ENCODE data around the gene RPS6KA4.
A peak's percentile ranks its signal among the peaks of the same experiment; 100 is the strongest.

The RPS6KA4 gene

GRCh38 chr11:64362339-64362738 lies 3.4 kb downstream of the RPS6KA4 start:
- no peak for DNase-seq (ENCODE audit: insufficient read length, low spot score)
- no peak for FAIRE-seq

GRCh38 chr11:64364435-64364834 lies 5.5 kb downstream of the RPS6KA4 start:
- DNase-seq (ENCODE audit: insufficient read length, low spot score): no peak
- no peak for FAIRE-seq

GRCh38 chr11:64364911-64365310 lies 5.9 kb downstream of the RPS6KA4 start:
- DNase-seq (ENCODE audit: insufficient read length, low spot score) (no peak), FAIRE-seq (no peak)

GRCh38 chr11:64366751-64367150 lies 7.8 kb downstream of the RPS6KA4 start:
- no peak for DNase-seq (ENCODE audit: insufficient read length, low spot score)
- FAIRE-seq: no peak

GRCh38 chr11:64367931-64368672 lies 9.1 kb downstream of the RPS6KA4 start:
- DNase-seq (ENCODE audit: insufficient read length, low spot score): no peak
- no peak for FAIRE-seq

- FAIRE-seq (no peak), DNase-seq (ENCODE audit: insufficient read length, low spot score) (no peak)
Observed at GRCh38 chr11:64368673-64369074, 9.7 kb downstream of the RPS6KA4 start.

GRCh38 chr11:64369440-64370421 lies 10.8 kb downstream of the RPS6KA4 start:
- FAIRE-seq (no peak), DNase-seq (ENCODE audit: insufficient read length, low spot score) (no peak)

GRCh38 chr11:64371201-64371600 lies 12.2 kb downstream of the RPS6KA4 start:
- FAIRE-seq: no peak
- DNase-seq (ENCODE audit: insufficient read length, low spot score): no peak

- DNase-seq (ENCODE audit: insufficient read length, low spot score) (no peak), FAIRE-seq (no peak)
Observed at GRCh38 chr11:64372021-64372420, 13.1 kb downstream of the RPS6KA4 start.

- no peak for DNase-seq (ENCODE audit: insufficient read length, low spot score)
- FAIRE-seq: no peak
Observed at GRCh38 chr11:64372802-64373597, 14.0 kb downstream of the RPS6KA4 start.

- no peak for FAIRE-seq
- no peak for DNase-seq (ENCODE audit: insufficient read length, low spot score)
Observed at GRCh38 chr11:64373598-64373974, 14.6 kb downstream of the RPS6KA4 start.

- FAIRE-seq (no peak), DNase-seq (ENCODE audit: insufficient read length, low spot score) (no peak)
Observed at GRCh38 chr11:64376071-64376470, 17.1 kb downstream of the RPS6KA4 start.

- DNase-seq (ENCODE audit: insufficient read length, low spot score): no peak
- no peak for FAIRE-seq
Observed at GRCh38 chr11:64378335-64378880, 19.4 kb downstream of the RPS6KA4 start.

GRCh38 chr11:64379160-64379559 lies 20.2 kb downstream of the RPS6KA4 start:
- FAIRE-seq: no peak
- DNase-seq (ENCODE audit: insufficient read length, low spot score): no peak

- FAIRE-seq: peak; percentile 76
Observed at GRCh38 chr11:64379817-64380709, 21.1 kb downstream of the RPS6KA4 start.

GRCh38 chr11:64381350-64381749 lies 22.4 kb downstream of the RPS6KA4 start:
- DNase-seq (ENCODE audit: insufficient read length, low spot score) (no peak), FAIRE-seq (no peak)

More at GRCh38 chr11:64379817-64380709, 21.1 kb downstream of the RPS6KA4 start:
- DNase-seq (ENCODE audit: insufficient read length, low spot score): no peak

- no peak for FAIRE-seq
- DNase-seq (ENCODE audit: insufficient read length, low spot score): no peak
Observed at GRCh38 chr11:64382047-64382446, 23.1 kb downstream of the RPS6KA4 start.

- DNase-seq (ENCODE audit: insufficient read length, low spot score) (no peak), FAIRE-seq (no peak)
Observed at GRCh38 chr11:64382586-64382985, 23.6 kb downstream of the RPS6KA4 start.

GRCh38 chr11:64383580-64383979 lies 24.6 kb downstream of the RPS6KA4 start:
- FAIRE-seq (no peak), DNase-seq (ENCODE audit: insufficient read length, low spot score) (no peak)

Data from HTR-8/SVneo (cell line).